AG09319 (cell line): ENCODE results near the gene PNMA8C.

Experiments used
- DNase-seq: peaks from one replicate; pipeline ENCODE4 v3.0.0-alpha.2; 2010; ENCODE audit warnings: low read depth; ENCODE audit errors: extremely low read depth
- CTCF ChIP-seq: IDR thresholded peaks from 2 replicates; pipeline ENCODE4 v1.5.1; 2011; ENCODE audit warnings: low read depth, mild to moderate bottlenecking, inconsistent platforms, low read length, moderate library complexity

The PNMA8C gene

GRCh38 chr19:46470376-46470775, 41.6 kb upstream of the PNMA8C start:
- DNase-seq: no peak
- no peak for TF ChIP-seq CTCF

- no peak for DNase-seq
- no peak for TF ChIP-seq CTCF
These were observed 40.9 kb upstream of the PNMA8C start for GRCh38 chr19:46469541-46470185.

GRCh38 chr19:46466536-46467196, 37.9 kb upstream of the PNMA8C start:
- TF ChIP-seq CTCF: no peak
- no peak for DNase-seq

- TF ChIP-seq CTCF: no peak
- no peak for DNase-seq
These were observed 34.8 kb upstream of the PNMA8C start for GRCh38 chr19:46463516-46463915.

GRCh38 chr19:46461537-46461936, 32.8 kb upstream of the PNMA8C start:
- TF ChIP-seq CTCF: no peak
- DNase-seq: no peak

- DNase-seq: no peak
- TF ChIP-seq CTCF: no peak
These were observed 32.2 kb upstream of the PNMA8C start for GRCh38 chr19:46460981-46461380.

GRCh38 chr19:46460055-46460454, 31.3 kb upstream of the PNMA8C start:
- TF ChIP-seq CTCF: no peak
- DNase-seq: no peak
